Spleen (tissue), 7 donors: ENCODE results near the gene SHMT2.

Experiments
- CTCF ChIP-seq, 11 experiments: fragments of 200-600 bp in 7 of 11; fragments of 450-650 bp in 4 of 11; sonication (generic) in 4 of 11; IDR thresholded peaks in 8 of 11; conservative IDR thresholded peaks in 3 of 11; 1 replicate in 7 of 11; 2 replicates in 4 of 11; pipeline versions ENCODE4 v1.4.0 to v1.8.0; 2016 to 2021; ENCODE audit warnings: antibody characterized with exemption in 11 of 11, inconsistent platforms in 4 of 11, mild to moderate bottlenecking in 1 of 11
- POLR2A ChIP-seq, 3 donors: fragments of 450-650 bp; IDR thresholded peaks; one replicate each; pipeline ENCODE4 v1.5.1; 2017; ENCODE audit warnings: antibody characterized with exemption in 3 of 3, mild to moderate bottlenecking in 1 of 3
- POLR2AphosphoS5 ChIP-seq, 3 donors: sonication (generic); formaldehyde crosslinking; IDR thresholded peaks; one replicate each; pipeline ENCODE4 v1.5.1; 2017; ENCODE audit warnings: antibody characterized with exemption in 3 of 3
- donor health status: DM: no; HTN: no; CAD: no; lungs with moderate emphysema.
- donor health status: DM: no; HTN: no; CAD: no.
- donor health status: DM: no; HTN: no; CAD: no.

- TF ChIP-seq CTCF (IDR thresholded peaks at IDR 0.05 in 8 of 11, conservative IDR thresholded peaks at IDR 0.05 in 3 of 11), result no peak
- TF ChIP-seq POLR2AphosphoS5 (IDR thresholded peaks at IDR 0.05), result no peak
- no peak for TF ChIP-seq POLR2A (IDR thresholded peaks at IDR 0.05)
These were observed 2.8 kb upstream of the SHMT2 start for GRCh38 chr12:57226588-57227314.
